Adipose tissue (tissue), 3 donors: ENCODE results near the gene ARID1A. TPM values are rescaled to one million over a fixed set of nuclear protein-coding genes. Genes with fewer than 3 reads are reported as not detected.
"Not testable (repeated sequence)": the region's sequence is repeated elsewhere in the genome, so short reads cannot be mapped to it uniquely, and the experiment has no call there.

ENCODE experiments used
- H3K27ac ChIP-seq: one replicate; pipeline ENCODE4 v1.5.1; 2013; ENCODE audit warnings: low read depth, low read length
- WGBS, 3 donors: extraction: QIAGEN DNeasy Blood & Tissue Kit; methylation state at CpG; one replicate each; pipeline ENCODE4 v1.1.7; 2013; 5-methylcytosine and 5-hydroxymethylcytosine counted together
- polyA plus RNA-seq, 3 donors: library from polyadenylated mRNA; stranded (reverse); fragments of 200-250 nt; gene quantifications; one replicate each; pipeline ENCODE4 v1.2.3, GENCODE V29; 2013
- donor health status: healthy with polysubstance abuse.
- donor health status: Bipolar disorder and iron deficiency.
- donor health status: healthy.

The ARID1A gene
- 10 to 100 TPM; 12.2 to 22.8 (median 18.1) TPM for polyA plus RNA-seq

DNA sequence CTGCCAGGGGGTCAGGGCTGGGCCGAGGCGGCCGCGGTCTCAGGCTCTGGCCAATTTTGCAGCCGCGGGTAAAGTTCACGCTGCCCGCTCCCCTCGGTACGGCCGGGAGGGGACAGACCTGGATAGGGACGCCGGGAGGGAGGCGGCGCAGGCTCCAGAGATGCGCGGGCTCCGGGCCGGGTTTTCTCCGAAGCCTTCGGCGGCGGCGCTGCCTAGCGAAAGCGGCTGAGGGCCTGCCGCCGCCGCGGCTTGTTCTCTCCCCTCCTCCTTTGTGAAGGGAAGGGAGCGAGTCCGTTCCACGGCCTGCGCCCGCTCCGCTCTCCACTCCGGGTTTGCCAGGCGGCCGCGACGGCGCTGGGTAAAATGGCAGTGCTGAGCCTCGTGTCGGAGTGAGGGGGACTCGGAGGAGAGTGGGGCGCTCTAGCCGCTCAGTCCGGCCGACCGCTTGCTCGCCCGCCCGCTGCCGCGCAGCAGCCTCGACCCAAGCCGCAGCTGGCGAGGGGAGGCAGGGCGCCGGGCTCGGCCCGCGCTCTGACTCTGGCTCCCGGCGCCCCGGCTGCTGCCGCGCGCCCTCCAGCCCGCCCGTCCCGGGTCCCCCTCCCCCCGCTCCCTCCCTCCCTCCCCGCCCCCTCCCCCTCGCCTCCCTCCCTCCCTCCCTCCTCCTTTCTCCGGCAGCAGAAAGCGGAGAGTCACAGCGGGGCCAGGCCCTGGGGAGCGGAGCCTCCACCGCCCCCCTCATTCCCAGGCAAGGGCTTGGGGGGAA, at the start of gene ARID1A:
Gene ARID1A (plus strand): TSS at position 660 of the 763 bp plus-strand sequence. CDS start 389 bp downstream, outside the sequence.
- peak within 1 kb of the TSS; percentile 96 for H3K27ac ChIP-seq
- 0 to 1% (median 1%) methylated on average over 48 to 71 of the region's 80 CpGs for WGBS, 3 donors

DNA sequence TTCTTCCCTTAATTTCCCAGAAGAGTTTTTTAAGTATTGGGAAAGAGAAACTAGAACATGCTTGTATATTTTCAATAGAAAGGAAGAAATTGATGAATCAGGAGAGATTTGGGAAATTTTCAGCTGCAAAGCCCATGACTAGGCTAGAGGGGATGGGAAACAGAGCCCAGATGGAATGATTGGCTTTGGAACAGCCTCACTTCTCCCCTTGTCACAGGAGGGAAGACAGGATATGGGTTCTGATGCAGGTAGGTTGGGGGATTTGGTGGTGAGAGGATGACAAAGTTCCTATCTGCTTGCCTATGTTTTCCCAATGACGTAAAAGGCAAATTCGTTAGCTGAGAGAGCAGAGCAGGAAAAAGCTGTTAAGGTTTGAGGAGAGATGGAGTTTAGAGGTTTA, 31.0 kb upstream of the ARID1A start:
- 78 to 82% (median 79%) methylated on average over 2 of the region's 2 CpGs for WGBS, 3 donors
- no peak overlapping the region for H3K27ac ChIP-seq

DNA sequence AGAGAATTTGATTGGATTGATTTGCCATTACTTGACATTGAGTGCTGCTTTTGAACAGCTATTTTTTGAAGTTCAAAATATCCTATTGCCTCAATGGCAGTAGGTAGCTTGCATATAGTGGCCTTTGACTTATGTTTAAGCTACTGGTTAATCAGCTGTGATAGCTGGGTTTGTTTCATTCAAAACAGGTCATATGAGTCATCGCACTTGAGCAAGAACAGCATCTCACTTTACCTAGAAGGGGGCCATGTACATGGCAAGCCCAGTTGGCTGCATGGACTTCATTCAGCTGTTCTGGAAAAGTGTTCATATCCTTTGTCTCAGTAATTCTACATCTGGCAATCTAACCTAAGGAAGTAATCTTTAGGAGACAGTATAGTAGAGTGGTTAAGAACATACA, 29.0 kb upstream of the ARID1A start:
- H3K27ac ChIP-seq, result no peak overlapping the region
- 92 to 100% (median 96%) methylated on average over 1 of the region's 1 CpG for WGBS, 3 donors

DNA sequence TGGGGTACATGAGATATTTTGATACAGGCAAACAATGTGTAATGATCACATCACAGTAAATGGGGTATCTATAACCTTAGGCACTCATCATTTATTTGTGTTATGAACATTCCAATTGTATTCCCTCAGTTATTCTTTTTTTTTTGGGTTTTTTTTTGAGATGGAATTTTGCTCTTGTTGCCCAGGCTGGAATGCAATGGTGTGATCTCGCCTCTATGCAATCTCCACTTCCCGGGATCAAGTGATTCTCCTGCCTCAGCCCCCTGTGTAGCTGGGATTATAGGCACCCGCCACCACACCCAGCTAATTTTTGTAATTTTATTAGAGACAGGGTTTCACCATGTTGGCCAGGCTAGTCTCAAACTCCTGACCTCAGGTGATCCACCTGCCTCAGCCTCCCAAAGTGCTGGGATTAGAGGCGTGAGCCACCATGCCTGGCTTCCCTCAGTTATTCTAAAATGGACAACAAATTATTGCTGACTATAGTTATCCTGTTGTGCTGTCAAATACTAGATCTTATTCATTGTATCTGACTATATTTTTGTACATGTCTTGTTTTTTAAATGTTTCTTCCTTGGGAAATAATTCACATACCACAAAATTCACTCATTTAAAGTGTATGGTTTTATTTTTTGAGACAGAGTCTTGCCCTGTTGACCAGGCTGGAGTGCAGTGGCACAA, 27.6 kb upstream of the ARID1A start:
- 83 to 85% (median 84%) methylated on average over 4 of the region's 4 CpGs for WGBS, 3 donors
- H3K27ac ChIP-seq, result not testable (repeated sequence)

DNA sequence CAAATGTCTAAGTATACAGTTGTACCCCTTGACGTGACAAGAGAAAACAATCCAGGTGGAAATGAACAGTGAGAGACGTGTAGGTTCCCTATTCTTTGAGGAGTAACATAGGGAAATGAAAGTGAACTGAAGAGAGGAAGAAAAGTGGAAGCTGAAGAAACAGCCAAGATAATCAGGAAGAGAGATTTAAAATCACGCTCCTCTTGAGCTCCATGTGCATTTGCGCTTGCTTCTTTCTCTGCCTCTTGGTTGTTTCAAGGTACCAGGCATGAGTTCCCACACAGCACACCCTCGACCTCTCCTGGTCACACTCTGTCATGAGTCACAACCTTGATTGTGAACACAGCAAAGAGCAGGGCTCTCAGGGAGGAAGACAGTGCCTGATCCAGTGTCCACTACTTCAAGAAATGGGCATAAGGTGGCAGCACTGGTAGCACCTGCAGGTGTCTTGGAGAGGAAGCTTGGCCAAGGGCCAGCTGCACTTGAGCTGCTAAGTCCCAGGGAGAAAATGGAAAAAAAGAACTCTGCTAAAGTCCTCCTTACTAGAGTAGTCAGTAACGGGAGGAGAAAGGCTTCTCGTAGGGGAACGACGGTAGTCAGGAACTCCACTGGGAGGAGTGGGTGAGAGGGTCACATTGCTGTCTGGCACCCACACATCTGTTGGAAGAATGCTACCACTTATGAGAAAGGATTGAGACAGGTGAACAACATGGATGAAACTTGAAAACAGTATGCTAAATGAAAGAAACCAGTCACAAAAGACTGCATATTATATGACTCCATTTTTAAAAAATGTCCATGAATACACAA, 18.3 kb upstream of the ARID1A start:
- WGBS, 3 donors, result 5% methylated on average over 9 of the region's 9 CpGs
- H3K27ac ChIP-seq, result no peak overlapping the region

DNA sequence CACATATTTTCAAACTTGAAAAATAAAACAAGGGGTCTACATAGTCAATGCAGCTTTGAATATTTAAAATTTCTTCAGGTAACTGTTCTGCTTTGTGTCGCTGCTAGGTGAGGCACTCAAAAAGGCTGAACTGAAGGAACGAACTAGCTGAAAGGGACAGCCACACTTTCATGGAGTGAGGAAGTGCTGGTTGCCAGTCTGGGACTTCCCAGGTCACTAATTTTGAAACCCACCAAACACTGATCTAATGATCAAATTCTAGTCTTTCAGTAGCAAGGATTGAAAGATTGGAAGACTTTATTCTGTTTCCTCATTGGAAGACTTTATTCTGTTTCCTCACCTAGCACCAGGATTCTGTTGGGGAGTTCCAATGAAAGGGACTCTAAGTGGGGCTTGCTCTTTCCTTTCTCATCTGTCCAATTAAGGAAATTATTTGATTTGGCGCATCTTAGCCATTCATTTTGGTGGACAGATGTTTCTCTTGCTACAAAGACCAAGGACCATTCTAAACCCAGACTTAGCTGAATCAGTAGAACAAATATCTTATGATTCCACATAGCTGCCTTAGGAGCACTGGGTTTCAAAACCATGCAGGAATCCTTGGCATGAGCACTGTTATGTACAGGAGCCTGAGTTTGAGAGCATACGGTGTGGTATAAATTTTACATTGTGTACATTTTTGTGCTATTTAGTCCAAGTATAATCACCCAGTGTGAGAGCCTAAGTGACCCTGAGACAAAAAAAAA, 10.9 kb upstream of the ARID1A start:
- 85 to 90% (median 88%) methylated on average over 4 of the region's 4 CpGs for WGBS, 3 donors
- no peak overlapping the region for H3K27ac ChIP-seq

DNA sequence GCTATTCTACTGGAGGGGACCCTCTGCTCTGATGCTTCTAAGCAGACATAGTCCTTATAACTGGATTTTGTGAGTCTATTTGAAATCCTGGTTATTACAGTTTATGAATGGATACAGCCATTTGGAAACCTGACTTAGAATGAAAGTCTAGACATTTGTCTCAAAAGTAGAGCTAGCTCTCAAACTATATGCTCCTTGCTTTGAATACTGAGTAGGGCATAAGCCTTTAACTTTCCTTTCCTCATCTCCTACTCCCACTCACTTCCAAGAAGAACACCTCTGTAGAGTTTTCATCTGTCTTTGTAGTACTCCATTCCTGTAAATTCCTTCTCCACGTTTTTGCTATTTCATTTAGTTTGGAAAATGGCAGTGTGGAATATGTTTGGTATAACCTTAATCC, 9.0 kb upstream of the ARID1A start:
- WGBS, 3 donors, result 8 to 37% (median 31%) methylated on average over 1 of the region's 1 CpG
- H3K27ac ChIP-seq, result no peak overlapping the region

DNA sequence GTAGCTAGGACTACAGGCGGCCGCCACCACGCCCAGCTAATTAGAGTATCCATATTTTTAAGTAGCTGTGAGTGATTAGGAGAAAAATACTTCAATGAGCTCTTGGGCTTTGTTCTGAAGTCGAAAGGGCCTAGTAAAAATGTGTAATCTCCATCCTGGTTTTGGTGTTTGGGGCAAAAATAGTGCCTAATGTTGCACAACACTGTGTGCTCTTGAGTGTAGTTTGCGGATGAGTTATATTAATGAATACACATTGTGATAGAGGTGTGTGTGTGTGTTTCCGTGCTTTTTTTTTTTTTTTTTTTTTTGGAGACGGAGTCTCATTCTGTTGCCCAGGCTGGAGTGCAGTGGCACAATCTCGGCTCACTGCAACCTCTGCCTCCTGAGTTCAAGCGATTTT, 6.3 kb upstream of the ARID1A start:
- WGBS, 3 donors, result 91 to 97% (median 92%) methylated on average over 8 to 9 of the region's 9 CpGs

DNA sequence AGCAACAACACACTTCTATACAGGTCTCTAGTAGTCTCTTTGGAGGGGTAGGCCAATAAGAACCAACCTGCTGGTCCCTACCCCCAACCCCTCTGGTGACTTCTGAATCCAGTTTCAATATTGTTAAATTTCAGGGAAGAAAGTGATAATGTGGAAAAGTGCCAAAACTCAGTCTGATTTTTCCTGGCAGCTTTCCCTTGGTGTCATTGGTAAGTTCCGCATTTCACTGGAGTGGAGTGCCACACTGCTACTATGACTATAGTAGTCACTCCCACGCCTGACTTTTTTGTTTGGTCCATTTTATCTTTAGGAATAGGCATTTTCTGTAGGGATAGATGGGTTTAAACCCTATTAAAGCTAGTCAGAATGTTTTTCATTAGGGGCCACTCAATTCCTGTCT, 5.7 kb upstream of the ARID1A start:
- WGBS, 3 donors, result 47 to 51% (median 50%) methylated on average over 2 of the region's 2 CpGs

More for the DNA sequence above, 6.3 kb upstream of the ARID1A start:
- H3K27ac ChIP-seq, result no peak overlapping the region

DNA sequence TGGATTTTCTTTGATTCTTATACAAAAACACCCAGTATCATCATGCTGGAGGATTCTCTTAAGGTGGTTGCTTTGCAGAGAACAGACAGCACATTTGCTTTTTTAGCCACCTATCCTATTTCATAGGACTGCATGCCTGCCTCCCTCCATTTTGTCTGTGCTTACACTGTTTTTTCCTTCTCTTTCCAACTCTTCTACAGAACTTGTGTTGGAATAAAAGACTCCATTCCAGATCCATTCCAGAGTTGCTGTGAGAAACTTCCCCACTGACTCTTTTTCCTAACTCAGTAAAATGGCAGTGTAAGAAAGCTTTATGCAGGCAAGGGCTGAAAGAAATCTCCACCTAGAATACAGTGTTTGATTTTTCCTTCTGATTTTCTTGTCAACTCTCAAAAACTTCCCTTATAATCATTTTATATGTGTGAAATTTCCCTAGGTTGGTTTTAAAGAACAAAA, 5.2 kb upstream of the ARID1A start:
- no peak overlapping the region for H3K27ac ChIP-seq

More for the DNA sequence above, 5.7 kb upstream of the ARID1A start:
- no peak overlapping the region for H3K27ac ChIP-seq

DNA sequence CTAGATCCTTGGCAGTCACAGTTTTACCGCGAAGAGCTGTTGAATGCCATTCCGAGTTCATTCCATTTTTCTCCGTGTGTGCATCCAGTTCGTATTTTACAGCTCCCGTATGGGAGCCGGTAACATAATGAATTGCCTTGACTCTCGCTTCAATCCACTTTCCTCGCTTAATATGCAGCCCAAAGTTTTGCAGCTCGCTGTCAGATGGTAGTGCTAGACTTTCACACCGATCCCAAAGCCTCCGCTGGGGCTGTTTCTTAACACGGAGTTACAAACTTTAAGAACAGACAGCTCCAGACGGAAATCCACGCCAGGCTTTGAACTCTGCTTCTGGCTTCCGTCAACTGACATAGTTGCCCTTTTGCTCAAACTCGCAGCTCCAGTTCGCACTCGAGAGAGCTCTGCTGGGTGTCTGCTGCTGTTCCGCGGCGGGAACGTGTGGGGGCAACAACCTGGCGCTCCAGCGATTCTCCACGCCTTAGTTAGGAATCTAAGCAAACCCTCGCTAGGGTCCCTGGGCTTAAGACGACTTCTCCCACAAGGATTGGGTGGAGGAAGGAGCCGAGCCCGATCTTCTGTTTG, 3.5 kb upstream of the ARID1A start:
- 0% methylated on average over 30 of the region's 30 CpGs for WGBS, 3 donors

DNA sequence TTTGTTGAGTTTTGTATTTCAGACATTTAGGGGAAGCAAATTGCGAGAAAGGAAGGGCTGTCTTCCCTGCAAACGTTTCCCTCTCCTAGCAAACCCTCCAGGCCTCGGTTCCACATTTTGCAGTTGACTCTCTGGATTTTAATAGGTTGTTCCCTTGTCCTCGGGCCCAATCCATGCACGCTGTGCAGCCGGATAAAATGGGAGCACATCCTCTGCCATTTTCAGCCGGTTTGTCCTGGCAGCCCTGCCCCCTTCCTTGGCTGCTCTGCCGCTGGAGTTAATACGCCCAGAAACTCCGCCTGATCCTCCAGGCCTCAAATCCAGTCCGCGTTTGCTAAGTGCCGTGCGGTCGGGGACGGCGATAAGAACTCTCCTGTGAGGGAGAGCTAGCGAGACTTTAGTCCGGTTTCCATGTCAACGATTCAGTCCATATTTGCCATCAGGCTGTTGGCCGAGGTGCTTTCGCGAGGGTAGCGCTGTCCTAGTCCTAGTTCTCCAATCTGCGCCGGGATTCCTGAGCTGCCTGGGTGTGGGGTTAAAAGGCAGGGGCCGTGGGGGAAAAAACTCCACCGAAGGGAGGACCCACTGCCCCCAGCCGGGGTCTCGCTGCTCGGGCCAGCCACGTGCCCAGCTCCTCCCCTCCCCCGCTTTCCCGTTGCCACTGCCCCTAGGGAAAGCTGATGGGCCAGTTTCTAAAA, 2.9 kb upstream of the ARID1A start:
- peak overlapping the region; percentile 92 for H3K27ac ChIP-seq
- 0% methylated on average over 34 of the region's 34 CpGs for WGBS, 3 donors

More for the DNA sequence above, 3.5 kb upstream of the ARID1A start:
- H3K27ac ChIP-seq, result peak overlapping the region; percentile 92

DNA sequence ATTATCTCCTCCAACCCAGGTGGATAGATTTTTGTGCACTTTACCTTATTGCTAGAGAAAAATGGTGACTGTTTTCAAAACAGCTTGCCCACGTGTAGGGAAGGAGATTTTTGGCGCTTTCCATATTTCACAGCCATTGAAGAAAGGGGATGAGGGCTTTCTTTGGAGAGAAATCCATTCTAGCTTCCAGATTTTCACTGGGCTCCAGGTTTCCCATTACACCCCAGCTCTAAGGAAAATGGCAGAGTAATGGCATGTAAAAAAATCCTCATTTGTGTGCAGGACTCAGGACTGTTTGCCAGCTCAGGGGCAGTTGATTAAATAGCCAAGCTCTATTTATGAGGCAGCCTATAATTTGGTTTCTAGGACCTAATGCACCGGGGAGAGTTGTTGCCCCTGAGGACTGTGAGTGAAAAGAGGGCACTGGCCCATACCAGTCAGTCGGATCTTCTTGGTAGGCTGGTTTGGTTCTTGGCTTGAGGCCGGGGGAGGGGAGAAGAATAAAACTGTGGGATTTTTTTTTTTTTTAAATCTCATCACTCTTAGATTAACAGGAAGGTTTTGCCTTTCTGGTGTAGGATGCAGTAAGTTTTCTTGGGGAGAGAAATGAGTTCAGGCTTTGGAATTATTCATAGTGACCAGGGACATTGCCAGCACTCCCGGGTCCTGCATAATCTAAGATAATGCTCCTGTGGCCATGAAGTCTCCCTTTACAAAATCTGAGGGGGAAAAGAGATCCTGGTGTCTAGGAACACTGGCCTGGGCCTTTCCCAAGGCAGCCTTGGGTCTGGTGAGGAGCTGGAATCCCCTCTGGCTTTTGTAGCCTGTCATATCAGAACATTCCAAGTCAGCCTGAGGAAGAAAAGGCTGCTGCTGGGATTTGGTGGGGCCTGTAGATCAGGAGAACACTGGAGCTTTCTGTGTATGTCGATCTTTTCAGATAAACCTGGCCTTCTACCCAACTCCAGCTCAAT, 1.9 kb upstream of the ARID1A start:
- peak overlapping the region; percentile 51 for H3K27ac ChIP-seq
- 25 to 43% (median 37%) methylated on average over 7 of the region's 7 CpGs for WGBS, 3 donors

DNA sequence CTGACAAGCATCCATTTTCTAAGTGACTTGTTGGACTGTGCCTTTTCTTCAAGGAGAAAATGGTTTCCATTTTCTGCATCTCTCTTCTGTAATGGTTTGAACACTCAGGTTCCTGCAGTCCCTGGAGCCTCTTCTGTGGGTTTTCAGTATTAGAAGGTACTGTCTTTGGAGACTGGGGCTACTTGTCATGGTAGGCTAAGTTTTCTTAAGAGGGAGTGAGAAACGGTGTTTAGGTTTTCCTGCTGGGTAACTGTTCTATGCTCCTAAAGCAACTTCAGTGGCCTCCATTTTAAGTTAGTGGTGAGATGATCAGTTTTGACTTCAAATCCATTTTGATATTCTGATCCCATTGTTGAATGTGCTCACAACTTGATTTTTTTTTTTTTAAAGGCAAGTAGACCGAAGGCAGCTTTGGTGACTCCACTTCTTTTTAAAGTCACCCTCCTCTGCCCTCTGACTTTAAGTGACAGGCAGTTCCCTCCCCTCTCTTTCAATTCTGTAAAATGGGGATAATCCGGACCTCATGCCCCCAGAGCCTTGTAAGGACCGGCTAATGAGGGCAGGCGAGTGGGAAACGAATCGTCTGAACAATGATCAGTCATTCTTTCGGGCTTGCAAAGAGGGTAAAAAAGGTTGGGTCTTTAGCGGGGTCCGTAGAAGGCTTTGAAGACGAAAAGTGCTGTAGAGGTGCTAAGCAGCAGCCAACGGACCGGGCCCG, 1.0 kb upstream of the ARID1A start:
- 6 to 7% (median 6%) methylated on average over 14 of the region's 14 CpGs for WGBS, 3 donors
- H3K27ac ChIP-seq, result no peak overlapping the region

DNA sequence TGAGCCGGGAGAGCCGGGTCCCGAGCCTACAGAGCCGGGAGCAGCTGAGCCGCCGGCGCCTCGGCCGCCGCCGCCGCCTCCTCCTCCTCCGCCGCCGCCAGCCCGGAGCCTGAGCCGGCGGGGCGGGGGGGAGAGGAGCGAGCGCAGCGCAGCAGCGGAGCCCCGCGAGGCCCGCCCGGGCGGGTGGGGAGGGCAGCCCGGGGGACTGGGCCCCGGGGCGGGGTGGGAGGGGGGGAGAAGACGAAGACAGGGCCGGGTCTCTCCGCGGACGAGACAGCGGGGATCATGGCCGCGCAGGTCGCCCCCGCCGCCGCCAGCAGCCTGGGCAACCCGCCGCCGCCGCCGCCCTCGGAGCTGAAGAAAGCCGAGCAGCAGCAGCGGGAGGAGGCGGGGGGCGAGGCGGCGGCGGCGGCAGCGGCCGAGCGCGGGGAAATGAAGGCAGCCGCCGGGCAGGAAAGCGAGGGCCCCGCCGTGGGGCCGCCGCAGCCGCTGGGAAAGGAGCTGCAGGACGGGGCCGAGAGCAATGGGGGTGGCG, 371 bp downstream of the ARID1A start:
- WGBS, 3 donors, result 1 to 2% (median 1%) methylated on average over 34 to 68 of the region's 72 CpGs
- peak overlapping the region; percentile 96 for H3K27ac ChIP-seq
